ENCODE data around the gene HK2.
"Not testable (repeated sequence)": the region's sequence is repeated elsewhere in the genome, so short reads cannot be mapped to it uniquely, and the experiment has no call there.

The HK2 gene

GRCh38 chr2:74889159-74889558, 55.2 kb downstream of the HK2 start:
- H3K4me3 ChIP-seq (ENCODE audit: low read depth, low read length), result no peak overlapping the region
- TF ChIP-seq, protein P1, sequence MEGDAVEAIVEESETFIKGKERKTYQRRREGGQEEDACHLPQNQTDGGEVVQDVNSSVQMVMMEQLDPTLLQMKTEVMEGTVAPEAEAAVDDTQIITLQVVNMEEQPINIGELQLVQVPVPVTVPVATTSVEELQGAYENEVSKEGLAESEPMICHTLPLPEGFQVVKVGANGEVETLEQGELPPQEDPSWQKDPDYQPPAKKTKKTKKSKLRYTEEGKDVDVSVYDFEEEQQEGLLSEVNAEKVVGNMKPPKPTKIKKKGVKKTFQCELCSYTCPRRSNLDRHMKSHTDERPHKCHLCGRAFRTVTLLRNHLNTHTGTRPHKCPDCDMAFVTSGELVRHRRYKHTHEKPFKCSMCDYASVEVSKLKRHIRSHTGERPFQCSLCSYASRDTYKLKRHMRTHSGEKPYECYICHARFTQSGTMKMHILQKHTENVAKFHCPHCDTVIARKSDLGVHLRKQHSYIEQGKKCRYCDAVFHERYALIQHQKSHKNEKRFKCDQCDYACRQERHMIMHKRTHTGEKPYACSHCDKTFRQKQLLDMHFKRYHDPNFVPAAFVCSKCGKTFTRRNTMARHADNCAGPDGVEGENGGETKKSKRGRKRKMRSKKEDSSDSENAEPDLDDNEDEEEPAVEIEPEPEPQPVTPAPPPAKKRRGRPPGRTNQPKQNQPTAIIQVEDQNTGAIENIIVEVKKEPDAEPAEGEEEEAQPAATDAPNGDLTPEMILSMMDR (IDR thresholded peaks at IDR 0.05; ENCODE audit: insufficient read depth, low read depth, low read length, missing control alignments), result no peak
- DNase-seq (ENCODE audit: low read depth), result no peak

DNA sequence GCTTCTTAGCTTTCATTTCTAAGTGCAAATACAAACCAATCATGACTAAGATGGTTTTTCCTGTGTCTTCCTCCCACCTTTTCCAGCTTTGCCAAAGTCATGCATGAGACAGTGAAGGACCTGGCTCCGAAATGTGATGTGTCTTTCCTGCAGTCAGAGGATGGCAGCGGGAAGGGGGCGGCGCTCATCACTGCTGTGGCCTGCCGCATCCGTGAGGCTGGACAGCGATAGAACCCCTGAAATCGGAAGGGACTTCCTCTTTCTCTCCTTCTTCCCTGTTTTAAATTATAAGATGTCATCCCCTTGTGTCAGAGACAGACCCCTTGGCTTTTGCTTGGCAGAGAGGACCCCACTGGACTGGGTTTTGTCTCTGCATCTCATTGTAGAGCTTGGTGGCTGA, 56.8 kb downstream of the HK2 start:
- DNase-seq (ENCODE audit: low read depth), result no peak
- TF ChIP-seq, protein P1 (IDR thresholded peaks at IDR 0.05; ENCODE audit: insufficient read depth, low read depth, low read length, missing control alignments), result no peak
- H3K4me3 ChIP-seq (ENCODE audit: low read depth, low read length), result no peak overlapping the region

- TF ChIP-seq, protein P1 (IDR thresholded peaks at IDR 0.05; ENCODE audit: insufficient read depth, low read depth, low read length, missing control alignments), result no peak
- DNase-seq (ENCODE audit: low read depth), result no peak
- H3K4me3 ChIP-seq (ENCODE audit: low read depth, low read length), result no peak overlapping the region
These were observed 57.3 kb downstream of the HK2 start for GRCh38 chr2:74891136-74891764.

- not testable (repeated sequence) for DNase-seq (ENCODE audit: low read depth); H3K4me3 ChIP-seq (ENCODE audit: low read depth, low read length)
These were observed 57.9 kb downstream of the HK2 start for GRCh38 chr2:74891816-74892215.

DNA sequence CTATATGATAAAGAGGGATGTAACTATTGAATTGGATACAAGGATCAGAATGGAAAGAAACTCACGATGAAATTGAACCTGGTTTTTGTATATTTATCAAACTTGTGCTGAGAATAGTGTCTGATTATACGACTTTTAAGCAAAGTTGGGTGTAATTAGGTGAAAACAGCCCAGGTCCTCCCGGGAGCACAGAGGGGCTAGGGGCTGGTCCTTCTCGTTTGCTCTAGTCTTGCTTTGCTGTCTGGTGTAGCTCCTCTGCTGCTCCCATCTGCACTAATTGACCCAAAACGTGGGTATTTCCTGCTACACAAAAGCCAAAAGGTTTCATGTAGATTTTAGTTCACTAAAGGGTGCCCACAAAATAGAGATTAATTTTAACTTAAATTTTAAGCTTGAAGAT, 58.7 kb downstream of the HK2 start:
- no peak for DNase-seq (ENCODE audit: low read depth)
- TF ChIP-seq, protein P1 (IDR thresholded peaks at IDR 0.05; ENCODE audit: insufficient read depth, low read depth, low read length, missing control alignments), result no peak

DNA sequence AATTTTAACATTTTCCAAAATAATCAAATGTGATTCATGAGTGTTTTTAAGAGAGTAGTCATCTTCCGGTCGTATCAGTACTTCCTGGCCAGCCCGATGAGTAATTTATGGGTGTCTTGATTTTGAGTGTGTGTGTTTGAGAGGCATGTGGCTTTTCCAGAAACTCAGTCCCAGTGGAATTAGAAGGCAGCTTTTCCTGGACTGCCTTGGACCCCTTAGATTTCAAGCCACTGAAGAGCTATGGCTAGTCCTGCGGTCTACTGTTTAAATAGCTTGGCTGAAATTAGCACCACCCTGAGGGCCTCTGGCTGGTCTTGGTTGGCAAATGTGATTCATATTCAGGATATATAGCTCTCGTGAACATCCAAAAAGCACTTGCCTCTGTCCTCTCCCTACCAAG, 59.4 kb downstream of the HK2 start:
- TF ChIP-seq, protein P1 (IDR thresholded peaks at IDR 0.05; ENCODE audit: insufficient read depth, low read depth, low read length, missing control alignments), result no peak
- DNase-seq (ENCODE audit: low read depth), result no peak
- H3K4me3 ChIP-seq (ENCODE audit: low read depth, low read length), result no peak overlapping the region

More for the DNA sequence above, 58.7 kb downstream of the HK2 start:
- H3K4me3 ChIP-seq (ENCODE audit: low read depth, low read length), result no peak overlapping the region

DNA sequence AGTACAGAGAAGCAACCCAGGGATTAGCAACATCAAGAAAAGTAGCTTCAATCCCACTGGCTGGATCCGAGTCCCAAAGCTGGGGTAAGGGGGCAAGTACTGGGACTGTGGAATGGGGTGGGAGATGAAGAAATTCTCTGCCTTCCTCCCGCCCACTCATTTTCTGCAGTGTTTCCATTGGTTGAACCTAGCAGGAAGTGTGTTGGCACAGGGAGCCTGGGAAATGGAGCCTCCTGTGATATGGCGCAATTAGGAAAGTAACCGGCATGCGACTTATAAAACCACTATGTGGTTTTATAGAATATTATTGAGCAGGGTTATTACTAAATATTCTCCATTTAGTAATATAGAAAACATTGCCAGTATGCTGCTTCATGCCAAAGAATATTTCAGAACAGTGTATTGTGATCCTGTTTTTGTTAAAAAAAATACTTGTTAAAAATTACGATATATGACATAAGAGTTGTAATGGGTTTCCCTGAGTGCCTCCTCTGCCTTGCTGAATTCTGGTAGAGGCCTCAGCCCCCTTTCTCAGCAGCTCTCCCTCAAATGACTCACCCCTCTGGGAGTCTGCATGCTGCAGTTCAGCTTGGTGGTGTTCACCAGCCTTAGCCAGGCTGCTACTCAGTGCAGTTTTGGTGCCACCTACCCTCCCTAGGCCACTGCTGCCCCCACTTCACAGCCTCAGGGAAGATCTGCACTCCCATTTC, 60.5 kb downstream of the HK2 start:
- no peak for DNase-seq (ENCODE audit: low read depth)
- TF ChIP-seq, protein P1 (IDR thresholded peaks at IDR 0.05; ENCODE audit: insufficient read depth, low read depth, low read length, missing control alignments), result no peak
- H3K4me3 ChIP-seq (ENCODE audit: low read depth, low read length), result no peak overlapping the region
